ENCODE measurements around the gene LRP1-AS.

Gene LRP1-AS

DNA sequence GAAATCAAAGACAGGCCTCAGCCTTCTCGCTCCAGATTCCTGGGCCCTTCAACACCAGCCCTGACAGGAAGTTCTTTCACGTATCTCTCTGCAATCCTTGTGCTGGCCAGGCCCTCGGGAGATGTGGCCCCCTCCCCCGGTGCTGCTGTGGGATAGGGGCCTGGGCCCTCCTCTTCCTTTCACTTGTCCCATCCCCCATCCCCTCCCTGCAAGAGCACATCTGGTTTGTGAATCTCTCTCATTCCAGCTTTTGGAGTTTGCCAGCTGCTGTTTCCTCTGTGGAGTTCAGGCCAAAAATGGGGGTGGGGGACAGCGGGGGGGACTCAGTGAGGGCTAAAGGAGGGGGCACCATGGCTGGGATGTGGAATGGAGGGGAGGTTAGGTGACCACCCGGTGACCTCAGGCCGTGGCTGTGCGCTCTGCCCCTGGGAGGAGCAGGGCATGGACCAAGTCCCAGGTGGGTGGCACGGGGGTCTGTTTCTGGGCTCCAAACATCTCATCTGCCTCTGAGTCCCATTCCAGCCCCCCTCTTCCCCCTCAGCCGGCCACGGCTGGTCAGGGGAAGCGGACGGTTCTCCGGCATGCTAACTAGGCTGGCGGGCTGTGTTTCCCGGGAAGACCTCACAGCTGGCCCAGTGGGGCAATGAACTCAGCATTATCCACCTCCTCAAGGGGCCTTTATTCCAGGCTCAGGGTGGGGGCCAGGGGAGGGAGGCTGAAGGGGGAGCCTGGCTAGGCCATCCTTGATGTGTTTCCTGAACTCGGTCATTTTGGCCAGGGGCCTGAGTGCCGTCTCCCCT is 11.7 kb downstream of the LRP1-AS start:
- H3K4me3 ChIP-seq (ENCODE audit: low read depth, low read length) = no peak overlapping the region
- TF ChIP-seq CTCF (IDR thresholded peaks at IDR 0.05; ENCODE audit: borderline replicate concordance, insufficient read depth, low read depth, low read length) = no peak

GRCh38 chr12:57134949-57135348 is 12.5 kb downstream of the LRP1-AS start:
- H3K4me3 ChIP-seq (ENCODE audit: low read depth, low read length) = no peak overlapping the region
- no peak for TF ChIP-seq CTCF (IDR thresholded peaks at IDR 0.05; ENCODE audit: borderline replicate concordance, insufficient read depth, low read depth, low read length)

DNA sequence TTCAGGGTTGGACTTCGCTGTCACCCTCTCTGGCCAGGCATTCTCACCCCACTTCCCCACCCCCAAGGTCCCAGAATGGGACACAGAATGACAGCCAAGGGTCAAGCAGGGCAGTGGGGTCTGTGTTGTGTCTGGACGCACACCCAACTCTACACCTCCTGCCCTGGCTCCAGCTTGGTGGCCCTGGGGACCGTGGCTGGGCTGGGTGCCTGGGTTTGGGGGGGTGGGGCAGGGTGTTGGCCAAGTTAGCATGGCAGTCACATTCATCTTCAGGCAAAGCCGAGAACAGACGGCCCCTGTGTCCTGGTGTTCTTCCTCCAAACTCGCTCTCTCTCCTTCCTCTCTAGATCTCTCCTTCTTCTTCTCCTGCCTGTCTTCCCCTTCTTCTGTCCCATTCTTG is 13.5 kb downstream of the LRP1-AS start:
- no peak for TF ChIP-seq CTCF (IDR thresholded peaks at IDR 0.05; ENCODE audit: borderline replicate concordance, insufficient read depth, low read depth, low read length)
- H3K4me3 ChIP-seq (ENCODE audit: low read depth, low read length) = no peak overlapping the region

- no peak overlapping the region for H3K4me3 ChIP-seq (ENCODE audit: low read depth, low read length)
- TF ChIP-seq CTCF (IDR thresholded peaks at IDR 0.05; ENCODE audit: borderline replicate concordance, insufficient read depth, low read depth, low read length) = no peak
Observed at GRCh38 chr12:57133013-57133569, 14.3 kb downstream of the LRP1-AS start.

DNA sequence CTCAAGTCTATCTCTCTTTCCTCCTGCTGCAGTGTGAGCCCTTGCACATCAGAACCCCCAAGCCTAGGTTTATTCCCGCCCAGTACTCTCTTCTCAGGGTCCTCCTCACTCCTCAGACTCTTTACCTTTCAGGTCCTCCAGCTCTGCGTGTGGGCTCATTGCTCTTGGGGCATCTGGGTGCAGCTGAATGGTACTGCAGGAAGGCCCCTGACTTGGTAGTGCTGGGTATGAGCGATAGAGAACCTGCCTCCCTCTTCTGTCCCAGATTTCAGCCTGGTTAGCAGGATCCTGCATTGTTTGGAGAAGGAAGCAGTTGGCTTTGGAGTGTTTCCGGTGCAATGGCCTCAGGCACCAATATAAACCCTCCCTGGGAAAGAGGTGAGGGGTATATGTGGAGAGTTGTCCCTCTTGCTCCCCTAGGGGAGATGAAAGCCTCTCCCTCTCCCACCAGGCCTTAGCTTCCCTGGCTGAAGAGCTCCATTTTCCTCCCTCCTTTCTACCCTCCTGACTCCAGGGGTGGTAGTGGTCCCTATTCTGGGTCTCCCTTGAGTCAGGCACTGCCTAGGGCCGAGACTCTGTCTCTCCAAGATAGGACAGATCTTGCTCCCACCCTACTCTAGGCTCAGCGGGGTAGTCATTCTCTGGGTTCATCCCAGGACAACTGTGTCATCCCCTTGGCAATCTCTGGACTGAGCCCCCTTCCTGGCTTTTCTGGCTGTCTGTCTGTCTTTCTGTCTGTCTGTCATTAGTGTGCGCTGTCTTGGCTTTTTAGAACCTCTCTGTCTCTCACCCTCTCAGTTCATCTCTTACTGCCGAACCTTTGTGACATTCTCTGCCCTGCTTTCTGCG is 15.3 kb downstream of the LRP1-AS start:
- H3K4me3 ChIP-seq (ENCODE audit: low read depth, low read length) = no peak overlapping the region
- no peak for TF ChIP-seq CTCF (IDR thresholded peaks at IDR 0.05; ENCODE audit: borderline replicate concordance, insufficient read depth, low read depth, low read length)

DNA sequence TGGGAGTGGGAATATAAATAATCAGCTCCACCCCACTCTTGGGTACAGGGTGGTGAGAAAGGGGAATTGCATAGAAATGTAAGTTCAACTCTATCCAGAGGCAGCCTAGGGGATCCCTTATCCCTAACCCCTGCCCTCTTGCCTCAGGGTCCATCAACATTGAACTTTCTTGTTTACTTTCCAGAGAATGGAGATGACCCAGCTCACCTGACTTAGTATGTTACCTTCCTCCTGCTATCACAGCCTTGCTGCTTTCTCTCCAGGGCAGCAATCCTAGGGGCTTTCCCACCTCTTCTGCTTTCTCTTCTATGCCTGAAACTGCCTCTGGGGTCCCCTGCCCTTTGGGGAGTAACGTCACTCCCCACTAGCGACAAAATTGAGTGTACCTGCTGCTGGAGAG is 16.5 kb downstream of the LRP1-AS start:
- no peak overlapping the region for H3K4me3 ChIP-seq (ENCODE audit: low read depth, low read length)
- no peak for TF ChIP-seq CTCF (IDR thresholded peaks at IDR 0.05; ENCODE audit: borderline replicate concordance, insufficient read depth, low read depth, low read length)
